Stomach (tissue), 9 donors: ENCODE data around the gene KCNJ5. TPM values are rescaled to one million over a fixed set of nuclear protein-coding genes. Genes with fewer than 3 reads are reported as not detected.

ENCODE experiments used
- DNase-seq, 2 donors: peaks; one replicate each; pipeline versions ENCODE4 v3.0.0 to v3.0.0-alpha.2; 2013 to 2019
- H3K27ac ChIP-seq, 5 donors: fragments of 200-600 bp in 4 of 5; sonication (generic) in 4 of 5; one replicate each; pipeline ENCODE4 v1.5.1; 2013 to 2019; ENCODE audit warnings: mild to moderate bottlenecking in 1 of 5, moderate library complexity in 1 of 5
- H3K27me3 ChIP-seq, 3 donors: fragments of 200-600 bp; sonication (generic); one replicate each; pipeline ENCODE4 v1.5.1; 2017 to 2019; ENCODE audit warnings: mixed run types in 1 of 3
- H3K36me3 ChIP-seq, 4 donors: fragments of 200-600 bp; sonication (generic); 1 replicate in 3 of 4; 2 replicates in 1 of 4; pipeline ENCODE4 v1.5.1; 2016 to 2019
- H3K4me1 ChIP-seq, 4 donors: fragments of 200-600 bp; sonication (generic); one replicate each; pipeline ENCODE4 v1.5.1; 2016 to 2019
- H3K4me3 ChIP-seq, 4 donors: fragments of 200-600 bp; sonication (generic) in 3 of 4; one replicate each; pipeline ENCODE4 v1.5.1; 2016 to 2019; ENCODE audit warnings: mild to moderate bottlenecking in 1 of 4
- H3K9me3 ChIP-seq, 4 donors: fragments of 200-600 bp; sonication (generic); one replicate each; pipeline ENCODE4 v1.5.1; 2016 to 2019
- EP300 ChIP-seq: sonication (generic); formaldehyde crosslinking; IDR thresholded peaks from one replicate; pipeline ENCODE4 v1.6.1; 2017; ENCODE audit warnings: antibody characterized with exemption
- POLR2A ChIP-seq, 4 donors: fragments of 450-650 bp; IDR thresholded peaks; one replicate each; pipeline ENCODE4 v1.6.1; 2016; ENCODE audit warnings: antibody characterized with exemption in 4 of 4, control low read depth in 2 of 4, mild to moderate bottlenecking in 1 of 4, moderate library complexity in 1 of 4
- POLR2AphosphoS5 ChIP-seq, 3 donors: sonication (generic); formaldehyde crosslinking; IDR thresholded peaks; one replicate each; pipeline ENCODE4 v1.6.1; 2016; ENCODE audit warnings: antibody characterized with exemption in 3 of 3
- WGBS, 5 donors: extraction: QIAGEN DNeasy Blood & Tissue Kit in 3 of 5; methylation state at CpG; one replicate each; pipeline versions ENCODE4 v1.1.5 to v1.1.7; 2013 to 2018; 5-methylcytosine and 5-hydroxymethylcytosine counted together
- intact Hi-C: fragments of 100-400 bp; cut with DNase I; formaldehyde crosslinking; loops from one replicate; pipeline ENCODE4 v1.15.1; 2023; ENCODE audit warnings: low total_unique reads
- polyA plus RNA-seq, 3 donors: library from polyadenylated mRNA; stranded (reverse); fragments of 200-250 nt; gene quantifications; one replicate each; pipeline ENCODE4 v1.2.3, GENCODE V29; 2013
- total RNA-seq, 5 donors: library from RNA; depleted of rRNA; stranded (reverse); fragments of >200 nt; gene quantifications; one replicate each; pipeline versions ENCODE4 v1.1.0 to v1.2.3, GENCODE V29; 2014 to 2016
- TF ChIP-seq, protein P1 (sequence below), 7 experiments: fragments of 450-650 bp in 4 of 7; fragments of 200-600 bp in 3 of 7; sonication (generic) in 3 of 7; IDR thresholded peaks; one replicate each; pipeline ENCODE4 v1.5.1; 2016 to 2019; ENCODE audit warnings: antibody characterized with exemption in 7 of 7, control low read depth in 2 of 7, mild to moderate bottlenecking in 1 of 7
- donor health status: healthy with polysubstance abuse.
- donor health status: Bipolar disorder and iron deficiency.
- donor health status: healthy.

The KCNJ5 gene
- total and polyA plus RNA-seq, 8 donors: 0.25 to 1.9 (median 0.83) TPM; not detected in 2

DNA sequence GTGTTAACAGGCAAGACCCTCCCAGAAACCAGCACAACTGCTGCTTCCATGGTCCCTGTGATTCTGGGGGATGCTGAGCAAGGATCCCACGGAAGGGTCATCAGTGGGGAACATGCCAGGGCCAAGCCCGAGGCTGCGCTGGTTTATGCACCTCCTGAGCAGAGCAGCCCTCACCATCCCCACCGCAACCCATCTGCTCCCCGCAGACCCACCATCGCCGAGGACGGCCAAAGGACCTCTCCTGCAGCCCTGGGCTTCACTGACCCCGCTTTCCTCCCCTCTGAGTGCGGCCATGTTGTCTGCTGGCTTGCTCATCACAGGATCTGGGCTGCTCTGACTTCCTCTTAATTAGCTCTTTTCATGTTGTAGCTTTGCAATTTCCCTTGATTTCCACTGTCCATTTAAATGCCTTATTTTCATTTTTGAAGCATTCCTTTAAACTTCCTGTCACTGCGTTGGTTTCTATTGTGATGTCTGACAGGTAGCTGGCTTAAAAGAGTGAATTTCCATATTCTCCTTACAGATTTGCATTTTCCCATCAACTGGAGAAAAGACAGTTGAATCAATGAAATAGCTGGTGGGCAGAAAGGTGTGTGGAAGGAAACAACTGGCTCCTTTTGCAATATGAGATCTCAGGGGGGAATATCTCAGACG, 36.7 kb downstream of the KCNJ5 start:
- H3K4me3 ChIP-seq: no peak overlapping the region
- DNase-seq: no peak
- intact Hi-C loops: no loop called here
- H3K36me3 ChIP-seq: no peaks in the 10 kb centered on the region
- H3K27ac ChIP-seq: no peak overlapping the region
- WGBS, 5 donors: 71 to 80% (median 77%) methylated on average over 12 of the region's 12 CpGs
- H3K4me1 ChIP-seq: no peaks in the 10 kb centered on the region
- H3K9me3 ChIP-seq: no peaks in the 10 kb centered on the region
- peaks cover 0 to 5% (median 0%) of the 10 kb centered on the region in 3 donors for H3K27me3 ChIP-seq
- TF ChIP-seq, protein P1, sequence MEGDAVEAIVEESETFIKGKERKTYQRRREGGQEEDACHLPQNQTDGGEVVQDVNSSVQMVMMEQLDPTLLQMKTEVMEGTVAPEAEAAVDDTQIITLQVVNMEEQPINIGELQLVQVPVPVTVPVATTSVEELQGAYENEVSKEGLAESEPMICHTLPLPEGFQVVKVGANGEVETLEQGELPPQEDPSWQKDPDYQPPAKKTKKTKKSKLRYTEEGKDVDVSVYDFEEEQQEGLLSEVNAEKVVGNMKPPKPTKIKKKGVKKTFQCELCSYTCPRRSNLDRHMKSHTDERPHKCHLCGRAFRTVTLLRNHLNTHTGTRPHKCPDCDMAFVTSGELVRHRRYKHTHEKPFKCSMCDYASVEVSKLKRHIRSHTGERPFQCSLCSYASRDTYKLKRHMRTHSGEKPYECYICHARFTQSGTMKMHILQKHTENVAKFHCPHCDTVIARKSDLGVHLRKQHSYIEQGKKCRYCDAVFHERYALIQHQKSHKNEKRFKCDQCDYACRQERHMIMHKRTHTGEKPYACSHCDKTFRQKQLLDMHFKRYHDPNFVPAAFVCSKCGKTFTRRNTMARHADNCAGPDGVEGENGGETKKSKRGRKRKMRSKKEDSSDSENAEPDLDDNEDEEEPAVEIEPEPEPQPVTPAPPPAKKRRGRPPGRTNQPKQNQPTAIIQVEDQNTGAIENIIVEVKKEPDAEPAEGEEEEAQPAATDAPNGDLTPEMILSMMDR (IDR thresholded peaks at IDR 0.05): no peak
- no peak for TF ChIP-seq EP300
- no peak for TF ChIP-seq POLR2AphosphoS5 (IDR thresholded peaks at IDR 0.05)
- TF ChIP-seq POLR2A (IDR thresholded peaks at IDR 0.05): no peak

DNA sequence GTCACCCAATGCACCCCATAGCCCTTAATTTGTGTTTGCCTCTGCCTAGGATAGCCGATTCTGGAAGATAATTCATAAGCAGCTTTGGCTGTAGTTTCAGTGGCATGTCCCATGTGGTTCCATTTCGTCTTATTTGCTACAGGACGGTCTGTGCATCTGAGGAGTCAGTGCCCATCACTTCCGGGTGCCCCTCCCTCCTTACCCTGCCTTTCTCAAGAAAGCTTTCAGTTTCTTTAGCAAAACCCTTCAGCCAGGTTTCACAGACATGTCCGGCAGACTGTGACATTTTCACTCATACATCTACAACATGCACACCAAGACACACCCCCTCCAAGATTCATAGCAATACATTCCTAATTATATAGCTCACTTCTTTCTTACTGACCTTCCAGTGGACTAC, 37.2 kb downstream of the KCNJ5 start:
- H3K36me3 ChIP-seq: no peaks in the 10 kb centered on the region
- H3K27me3 ChIP-seq: peaks cover 0 to 5% (median 0%) of the 10 kb centered on the region in 3 donors
- no peaks in the 10 kb centered on the region for H3K9me3 ChIP-seq
- no peak overlapping the region for H3K4me3 ChIP-seq
- intact Hi-C loops: no loop called here
- WGBS, 5 donors: 50 to 65% (median 55%) methylated on average over 5 of the region's 5 CpGs
- no peak overlapping the region for H3K27ac ChIP-seq
- DNase-seq: no peak
- TF ChIP-seq POLR2AphosphoS5 (IDR thresholded peaks at IDR 0.05) (no peak), EP300 (no peak), POLR2A (IDR thresholded peaks at IDR 0.05) (no peak)
- TF ChIP-seq, protein P1 (IDR thresholded peaks at IDR 0.05): no peak
- no peaks in the 10 kb centered on the region for H3K4me1 ChIP-seq

DNA sequence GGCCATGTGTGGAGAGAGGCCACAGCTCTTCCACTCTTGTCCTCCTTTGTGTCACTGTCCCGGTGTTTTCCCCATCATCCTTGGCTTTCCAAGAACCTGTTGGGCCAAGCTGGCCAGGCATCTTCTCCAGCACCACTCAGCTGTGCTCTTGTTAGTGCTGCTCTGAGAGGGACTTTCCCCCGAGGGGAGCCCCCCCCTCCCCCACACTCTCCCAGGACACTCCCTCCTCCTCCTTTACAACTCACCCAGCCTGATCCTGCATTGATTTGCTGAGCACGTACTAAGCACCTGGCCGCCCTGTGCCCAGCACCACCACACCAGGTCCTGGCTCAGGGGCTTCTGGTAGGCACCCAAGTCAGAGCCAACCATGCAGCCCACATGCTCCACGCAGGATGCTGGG, 38.3 kb downstream of the KCNJ5 start:
- intact Hi-C loops: no loop called here

DNA sequence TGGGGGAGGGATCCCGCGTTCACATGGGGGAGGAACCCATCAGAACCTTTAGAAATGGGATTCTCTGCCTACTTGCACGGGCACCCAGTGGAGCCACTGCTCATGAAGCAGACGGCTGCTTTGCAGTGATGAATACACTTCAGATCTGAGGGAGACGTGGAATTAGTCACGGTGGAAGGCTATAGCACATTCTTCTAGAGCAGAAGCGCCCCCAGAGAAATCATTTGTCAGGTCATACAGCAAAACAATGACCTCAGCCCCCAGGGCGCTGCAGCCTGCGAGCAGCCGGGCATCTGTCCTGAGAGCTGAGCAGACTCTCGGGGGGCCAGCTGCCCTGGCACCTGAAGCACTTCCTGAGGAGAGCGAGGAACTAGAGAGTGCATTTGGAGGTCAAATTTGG, 38.8 kb downstream of the KCNJ5 start:
- no peaks in the 10 kb centered on the region for H3K4me1 ChIP-seq

More for the DNA sequence above, 38.3 kb downstream of the KCNJ5 start:
- Histone ChIP-seq H3K27ac (no peak overlapping the region), H3K9me3 (no peaks in the 10 kb centered on the region), H3K27me3 (peaks cover 0 to 2% (median 0%) of the 10 kb centered on the region in 3 donors), H3K4me3 (no peak overlapping the region), H3K36me3 (no peaks in the 10 kb centered on the region), H3K4me1 (no peaks in the 10 kb centered on the region)
- TF ChIP-seq, protein P1 (IDR thresholded peaks at IDR 0.05): no peak
- TF ChIP-seq POLR2AphosphoS5 (IDR thresholded peaks at IDR 0.05) (no peak), EP300 (no peak), POLR2A (IDR thresholded peaks at IDR 0.05) (no peak)
- 59 to 72% (median 67%) methylated on average over 5 of the region's 5 CpGs for WGBS, 5 donors
- DNase-seq: no peak

More for the DNA sequence above, 38.8 kb downstream of the KCNJ5 start:
- Histone ChIP-seq H3K27me3 (no peaks in the 10 kb centered on the region), H3K4me3 (no peak overlapping the region), H3K9me3 (no peaks in the 10 kb centered on the region), H3K36me3 (no peaks in the 10 kb centered on the region), H3K27ac (no peak overlapping the region)
- DNase-seq: no peak
- intact Hi-C loops: no loop called here
- 49 to 66% (median 60%) methylated on average over 12 of the region's 12 CpGs for WGBS, 5 donors
- TF ChIP-seq EP300: no peak
- TF ChIP-seq, protein P1 (IDR thresholded peaks at IDR 0.05): no peak
- no peak for TF ChIP-seq POLR2AphosphoS5 (IDR thresholded peaks at IDR 0.05)
- TF ChIP-seq POLR2A (IDR thresholded peaks at IDR 0.05): no peak
